ENCODE results near the gene HS3ST5.

DNA sequence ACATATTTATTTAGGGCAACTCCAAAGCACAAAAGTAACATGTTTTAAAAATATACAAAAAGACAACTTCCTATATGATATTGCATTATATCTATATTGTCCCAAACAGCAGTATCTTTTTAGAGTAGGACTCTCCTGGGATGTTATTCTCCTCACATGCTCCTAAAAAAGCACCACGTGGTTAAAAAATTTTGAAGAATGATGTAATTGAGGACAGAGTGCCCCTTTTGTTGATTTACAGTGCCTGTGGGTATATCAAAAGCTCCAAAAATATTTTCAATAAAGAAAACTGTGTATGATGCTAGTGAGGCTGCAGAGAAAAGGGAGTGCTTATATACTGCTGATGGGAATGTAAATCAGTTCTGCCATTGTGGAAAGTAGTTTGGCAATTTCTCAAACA lies 241.6 kb downstream of the HS3ST5 start:
- TF ChIP-seq EZH2 (IDR thresholded peaks at IDR 0.05; ENCODE audit: insufficient read depth, poor library complexity, severe bottlenecking) (no peak), EZH2phosphoT487 (IDR thresholded peaks at IDR 0.05; ENCODE audit: insufficient read depth, low read depth) (no peak)

Data from GM23248 (cell line).